DMS53 (cell line): Measurements from ENCODE around the gene UVRAG.
A peak's percentile ranks its signal among the peaks of the same experiment; 100 is the strongest.

Experiments
- DNase-seq: peaks from one replicate; lab custom pipeline; 2025; lab: John Stamatoyannopoulos, UW

UVRAG gene

GRCh38 chr11:75814677-75815344 is at the start of gene UVRAG:
UVRAG (plus strand) TSS chr11:75815210; CDS start chr11:75815408, 198 bp downstream.
- DNase-seq, result peak; percentile 100

DNA sequence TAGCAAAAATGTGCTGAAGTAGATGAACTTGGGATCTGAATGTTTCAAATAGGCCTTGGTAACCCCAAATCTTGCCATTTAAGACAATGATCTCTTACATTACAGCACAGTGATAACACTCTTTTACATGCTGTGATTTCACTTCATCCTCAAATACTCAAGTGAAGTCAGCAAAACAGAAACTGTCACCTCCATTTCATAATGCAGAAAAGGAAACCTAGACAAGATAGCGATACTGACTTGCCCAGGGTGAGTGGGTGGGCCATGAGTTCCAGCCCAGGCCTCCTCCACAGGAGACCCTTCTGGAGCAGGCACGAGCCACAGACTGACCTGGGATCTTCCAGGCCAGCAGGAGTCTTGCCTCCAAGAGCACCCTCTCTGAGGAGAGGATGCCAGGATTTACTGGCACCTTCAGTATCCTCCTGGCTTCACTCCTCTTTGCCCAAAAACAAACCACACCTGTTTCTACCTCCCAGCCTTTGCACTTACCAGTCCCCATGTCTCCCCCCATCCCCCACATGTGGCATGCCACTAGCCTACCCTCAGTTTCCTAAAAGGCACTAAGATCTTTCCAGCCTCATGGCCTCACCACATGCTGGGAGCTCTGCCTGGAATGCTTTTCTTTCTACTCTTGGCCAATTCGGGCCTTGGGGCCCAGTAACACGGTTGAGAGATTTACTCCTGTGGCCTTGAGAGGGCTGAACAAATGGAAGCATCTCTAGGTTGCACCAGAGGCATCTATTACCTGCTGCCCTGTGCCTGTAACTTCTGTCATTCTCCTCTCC is 48.4 kb upstream of the UVRAG start:
- no peak for DNase-seq

- DNase-seq, result no peak
These were observed 47.8 kb upstream of the UVRAG start for GRCh38 chr11:75767228-75767572.

DNA sequence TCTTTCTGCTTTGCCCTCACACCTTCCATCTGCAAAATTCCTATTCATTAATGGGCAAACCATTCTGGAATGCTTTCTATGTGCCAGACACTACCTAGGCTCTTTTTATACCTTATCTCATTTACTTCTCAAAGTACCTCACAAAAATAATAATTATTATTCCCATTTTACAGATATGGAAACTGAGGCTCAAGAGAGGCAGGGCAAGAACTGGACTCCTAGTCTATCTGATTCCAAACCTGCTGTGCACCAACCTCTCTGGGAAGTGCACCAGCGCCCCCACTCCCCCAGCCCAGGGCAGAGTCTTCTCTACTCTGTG is 47.3 kb upstream of the UVRAG start:
- no peak for DNase-seq

DNA sequence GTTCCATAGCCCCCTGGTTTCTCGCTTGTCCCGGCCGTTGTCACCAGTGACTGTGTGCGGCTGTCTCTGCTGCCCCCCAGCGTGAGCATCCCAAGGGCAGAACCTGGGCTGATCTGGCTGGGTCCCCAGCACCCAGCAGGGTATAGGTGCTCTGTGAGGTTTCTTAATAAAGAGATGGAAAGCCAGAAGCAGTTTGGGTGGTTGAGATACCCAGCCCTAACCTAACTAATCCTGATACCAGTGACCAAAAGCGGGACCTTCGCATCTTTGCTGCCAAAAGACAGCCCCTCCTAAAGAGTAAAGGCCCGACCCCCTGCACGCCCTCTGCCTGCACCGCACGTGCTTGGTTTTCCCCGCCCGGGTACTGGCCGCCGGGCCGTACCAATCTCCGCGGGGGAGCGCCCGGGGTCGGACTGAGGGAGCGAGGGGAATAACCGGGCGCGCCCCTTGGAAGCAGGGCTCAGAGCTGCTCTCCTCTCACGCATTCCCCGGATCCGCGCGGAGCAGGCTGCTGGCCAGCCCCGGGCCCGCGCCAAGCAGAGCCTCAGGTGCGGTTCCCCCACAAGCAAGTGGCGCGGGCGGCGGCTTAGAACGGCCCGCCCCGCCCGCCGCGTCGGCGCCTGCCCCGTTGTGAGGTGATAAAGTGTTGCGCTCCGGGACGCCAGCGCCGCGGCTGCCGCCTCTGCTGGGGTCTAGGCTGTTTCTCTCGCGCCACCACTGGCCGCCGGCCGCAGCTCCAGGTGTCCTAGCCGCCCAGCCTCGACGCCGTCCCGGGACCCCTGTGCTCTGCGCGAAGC is 46.7 kb upstream of the UVRAG start, which contains the start of gene DGAT2:
DGAT2 (plus strand) TSS at position 667 of the 797 bp plus-strand sequence. CDS start 214 bp downstream, outside the sequence.
- DNase-seq, result peak; percentile 97

DNA sequence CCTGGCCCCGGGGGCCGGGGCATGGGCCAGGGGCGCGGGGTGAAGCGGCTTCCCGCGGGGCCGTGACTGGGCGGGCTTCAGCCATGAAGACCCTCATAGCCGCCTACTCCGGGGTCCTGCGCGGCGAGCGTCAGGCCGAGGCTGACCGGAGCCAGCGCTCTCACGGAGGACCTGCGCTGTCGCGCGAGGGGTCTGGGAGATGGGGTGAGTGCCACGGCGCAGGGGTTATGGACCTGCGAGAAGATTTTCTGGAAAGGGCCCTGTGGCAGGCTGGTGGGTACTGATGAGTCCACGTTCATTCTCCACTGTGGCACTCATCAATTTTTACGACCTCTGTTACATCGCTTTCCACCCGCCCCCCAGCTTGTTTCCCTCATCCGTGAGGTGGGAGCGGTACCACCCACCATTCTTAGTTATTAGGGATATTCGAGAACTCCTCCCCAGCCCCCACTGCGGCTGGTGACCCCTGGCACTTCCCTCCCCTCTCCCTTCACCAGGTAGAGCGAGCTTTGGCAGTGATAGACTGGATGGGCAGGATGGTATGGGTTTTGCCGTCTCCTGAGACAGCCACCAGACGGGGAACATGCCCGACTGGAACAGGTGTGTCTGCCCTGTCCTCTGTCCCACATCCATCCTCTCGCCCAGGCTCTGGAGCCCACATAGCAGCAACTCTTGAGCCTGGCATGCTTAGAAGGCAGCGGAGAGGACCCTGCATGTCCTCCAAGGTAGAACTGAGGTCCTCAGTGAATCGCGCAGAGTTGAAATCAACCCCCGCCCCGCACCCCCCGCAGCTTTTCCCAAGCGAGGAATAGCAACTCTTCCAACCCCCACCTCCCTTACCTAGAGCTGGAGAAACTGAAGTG is 45.9 kb upstream of the UVRAG start:
- peak; percentile 77 for DNase-seq

DNA sequence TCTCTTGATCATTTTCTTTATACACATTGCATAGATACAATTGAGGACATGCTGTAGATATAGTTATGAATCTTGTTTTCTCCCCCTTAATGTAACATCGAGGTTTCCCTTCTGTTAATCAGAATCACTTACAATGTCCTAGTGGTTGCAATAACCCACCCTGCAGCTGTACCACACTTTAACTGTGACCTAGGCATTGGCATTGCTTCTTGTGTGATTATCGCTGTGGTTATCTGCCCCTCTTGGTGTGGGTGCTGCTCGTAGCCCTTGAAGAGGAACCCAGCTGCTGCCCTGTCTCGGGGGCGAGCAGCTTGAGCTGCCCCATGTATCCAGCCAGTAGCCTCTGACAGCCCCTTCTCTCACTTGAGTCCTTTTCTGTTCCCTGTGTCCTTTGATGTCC is 44.9 kb upstream of the UVRAG start:
- DNase-seq, result no peak

DNA sequence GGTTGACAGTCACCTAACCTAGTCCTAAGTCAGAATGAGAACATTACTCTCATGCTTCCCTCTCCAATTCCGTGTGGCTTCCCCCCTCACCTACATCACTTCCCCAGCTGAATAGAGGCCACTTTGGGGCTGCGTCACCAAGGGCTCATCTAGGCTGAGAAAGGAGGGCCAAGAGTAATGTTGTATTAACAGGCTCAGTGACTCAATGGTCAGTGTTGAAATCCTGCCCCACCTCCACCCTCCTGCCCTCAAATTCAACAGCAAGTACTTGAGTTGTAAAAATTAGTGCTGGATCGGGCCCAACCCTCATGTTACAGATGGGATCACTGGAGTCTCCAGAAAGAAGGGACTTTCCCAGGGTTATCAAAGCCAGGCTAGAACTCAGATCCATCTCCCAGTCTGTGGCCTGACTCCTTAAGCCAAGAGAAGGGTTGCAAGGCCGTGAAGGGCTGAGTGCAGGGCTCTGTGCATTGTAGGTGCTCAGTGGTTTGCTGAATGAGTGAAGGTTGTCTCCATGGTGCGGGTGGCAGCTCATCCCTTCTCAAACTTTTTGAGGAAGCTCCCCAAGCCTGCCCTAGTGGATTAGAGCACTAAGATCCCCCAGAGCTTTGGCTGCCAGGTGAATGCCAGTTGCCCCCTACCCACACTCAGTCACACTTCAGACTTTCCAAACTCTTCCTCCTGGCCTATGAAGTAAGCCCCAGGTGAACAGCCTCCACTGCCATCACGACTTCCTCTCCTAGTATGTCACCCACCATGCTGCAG is 43.2 kb upstream of the UVRAG start:
- DNase-seq, result no peak

- DNase-seq, result no peak
These were observed 41.2 kb upstream of the UVRAG start for GRCh38 chr11:75773595-75774353.

- DNase-seq, result no peak
These were observed 40.0 kb upstream of the UVRAG start for GRCh38 chr11:75775056-75775455.

GRCh38 chr11:75776546-75776945 is 38.5 kb upstream of the UVRAG start:
- no peak for DNase-seq

- DNase-seq, result no peak
These were observed 37.4 kb upstream of the UVRAG start for GRCh38 chr11:75777461-75778110.

GRCh38 chr11:75778962-75779361 is 36.0 kb upstream of the UVRAG start:
- DNase-seq, result no peak

GRCh38 chr11:75779960-75780359 is 35.0 kb upstream of the UVRAG start:
- no peak for DNase-seq

- no peak for DNase-seq
These were observed 34.1 kb upstream of the UVRAG start for GRCh38 chr11:75780888-75781287.

GRCh38 chr11:75781296-75781695 is 33.7 kb upstream of the UVRAG start:
- no peak for DNase-seq

GRCh38 chr11:75781831-75782230 is 33.2 kb upstream of the UVRAG start:
- DNase-seq, result no peak

GRCh38 chr11:75782540-75783263 is 32.3 kb upstream of the UVRAG start:
- no peak for DNase-seq

DNA sequence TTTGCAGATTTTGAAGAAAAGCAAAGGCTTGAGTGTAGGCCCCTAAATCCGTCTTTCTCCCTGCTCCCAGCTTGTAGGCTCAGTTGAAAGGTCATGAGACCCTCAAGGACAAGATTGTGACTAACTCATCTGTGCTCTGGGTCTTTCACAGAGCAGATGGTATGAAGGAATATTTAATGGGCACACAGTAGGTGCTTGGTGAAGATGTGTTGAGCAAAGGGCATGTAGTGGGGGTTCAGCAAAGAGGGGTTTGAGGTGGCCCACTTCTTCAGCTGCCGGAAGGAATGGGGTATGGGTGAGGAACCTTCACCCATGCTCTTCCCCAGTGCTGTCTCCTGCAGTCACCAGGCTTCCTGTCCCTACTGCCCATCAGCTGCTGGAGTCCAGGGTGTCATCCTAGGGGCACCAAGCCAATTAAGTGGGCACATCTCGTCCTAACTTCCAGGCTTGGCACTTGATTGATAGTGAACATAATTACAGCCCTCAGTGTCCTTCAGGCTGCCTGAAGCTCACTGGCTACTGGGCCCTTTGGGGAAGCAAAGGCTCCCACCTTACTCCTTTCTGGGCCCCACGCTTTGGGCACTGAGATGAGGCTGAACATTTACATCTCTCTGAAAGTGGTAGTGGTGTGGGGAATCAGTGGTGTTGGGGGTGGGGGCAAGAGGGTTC is 31.5 kb upstream of the UVRAG start:
- DNase-seq, result no peak
